Measurements from ENCODE around the gene TPRA1.
A peak's percentile ranks its signal among the peaks of the same experiment; 100 is the strongest.

The TPRA1 gene

GRCh38 chr3:127560051-127560787, 30.3 kb downstream of the TPRA1 start:
- no peak for DNase-seq (ENCODE audit: low spot score)

GRCh38 chr3:127556565-127556964, 34.0 kb downstream of the TPRA1 start:
- no peak for DNase-seq (ENCODE audit: low spot score)

- DNase-seq (ENCODE audit: low spot score) = no peak
Measured at GRCh38 chr3:127555108-127555507, 35.4 kb downstream of the TPRA1 start.

GRCh38 chr3:127552038-127552437, 38.5 kb downstream of the TPRA1 start:
- DNase-seq (ENCODE audit: low spot score) = no peak

- DNase-seq (ENCODE audit: low spot score) = no peak
Measured at GRCh38 chr3:127551178-127551577, 39.4 kb downstream of the TPRA1 start.

GRCh38 chr3:127550468-127551157, 39.9 kb downstream of the TPRA1 start:
- no peak for DNase-seq (ENCODE audit: low spot score)

- DNase-seq (ENCODE audit: low spot score) = no peak
Measured at GRCh38 chr3:127549826-127550467, 40.6 kb downstream of the TPRA1 start.

- DNase-seq (ENCODE audit: low spot score) = peak; percentile 70
Measured at GRCh38 chr3:127547761-127548605, 42.5 kb downstream of the TPRA1 start.

GRCh38 chr3:127546970-127547733, 43.4 kb downstream of the TPRA1 start:
- no peak for DNase-seq (ENCODE audit: low spot score)

GRCh38 chr3:127546554-127546953, 44.0 kb downstream of the TPRA1 start:
- no peak for DNase-seq (ENCODE audit: low spot score)

GRCh38 chr3:127545711-127546457, 44.6 kb downstream of the TPRA1 start:
- no peak for DNase-seq (ENCODE audit: low spot score)

GRCh38 chr3:127545216-127545615, 45.3 kb downstream of the TPRA1 start:
- no peak for DNase-seq (ENCODE audit: low spot score)

GRCh38 chr3:127544803-127545201, 45.7 kb downstream of the TPRA1 start:
- no peak for DNase-seq (ENCODE audit: low spot score)

- peak; percentile 65 for DNase-seq (ENCODE audit: low spot score)
Measured at GRCh38 chr3:127544192-127544802, 46.2 kb downstream of the TPRA1 start.

- no peak for DNase-seq (ENCODE audit: low spot score)
Measured at GRCh38 chr3:127543441-127543840, 47.1 kb downstream of the TPRA1 start.

GRCh38 chr3:127542441-127542952, 48.0 kb downstream of the TPRA1 start:
- no peak for DNase-seq (ENCODE audit: low spot score)

- DNase-seq (ENCODE audit: low spot score) = no peak
Measured at GRCh38 chr3:127541320-127541719, 49.2 kb downstream of the TPRA1 start.

GRCh38 chr3:127539366-127540060, 51.0 kb downstream of the TPRA1 start:
- no peak for DNase-seq (ENCODE audit: low spot score)

- DNase-seq (ENCODE audit: low spot score) = no peak
Measured at GRCh38 chr3:127538569-127538968, 52.0 kb downstream of the TPRA1 start.
